Measurements from ENCODE around the gene NEK4.

The NEK4 gene

DNA sequence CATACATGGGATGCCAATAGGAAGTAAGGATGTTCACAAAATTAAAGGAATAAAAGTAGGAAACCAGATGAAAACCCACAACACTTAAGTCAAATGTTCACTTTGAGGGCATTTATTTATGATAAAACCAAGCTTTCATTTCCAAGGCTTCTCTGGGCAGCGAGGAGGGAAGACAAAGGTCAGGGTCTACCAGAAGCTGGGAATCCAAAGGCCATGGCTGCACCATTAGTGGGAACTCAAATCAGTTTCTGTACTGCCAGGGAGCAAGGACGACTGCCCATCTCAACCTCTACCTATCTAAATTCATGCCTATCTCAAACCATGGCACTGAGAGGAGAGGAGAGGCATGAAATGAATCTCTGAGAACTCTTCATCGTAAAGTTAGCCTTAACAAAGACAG, 107.6 kb downstream of the NEK4 start:
- H3K27ac ChIP-seq = no peak overlapping the region
- TF ChIP-seq ZFX (IDR thresholded peaks at IDR 0.05) = no peak
- TF ChIP-seq, protein P1, sequence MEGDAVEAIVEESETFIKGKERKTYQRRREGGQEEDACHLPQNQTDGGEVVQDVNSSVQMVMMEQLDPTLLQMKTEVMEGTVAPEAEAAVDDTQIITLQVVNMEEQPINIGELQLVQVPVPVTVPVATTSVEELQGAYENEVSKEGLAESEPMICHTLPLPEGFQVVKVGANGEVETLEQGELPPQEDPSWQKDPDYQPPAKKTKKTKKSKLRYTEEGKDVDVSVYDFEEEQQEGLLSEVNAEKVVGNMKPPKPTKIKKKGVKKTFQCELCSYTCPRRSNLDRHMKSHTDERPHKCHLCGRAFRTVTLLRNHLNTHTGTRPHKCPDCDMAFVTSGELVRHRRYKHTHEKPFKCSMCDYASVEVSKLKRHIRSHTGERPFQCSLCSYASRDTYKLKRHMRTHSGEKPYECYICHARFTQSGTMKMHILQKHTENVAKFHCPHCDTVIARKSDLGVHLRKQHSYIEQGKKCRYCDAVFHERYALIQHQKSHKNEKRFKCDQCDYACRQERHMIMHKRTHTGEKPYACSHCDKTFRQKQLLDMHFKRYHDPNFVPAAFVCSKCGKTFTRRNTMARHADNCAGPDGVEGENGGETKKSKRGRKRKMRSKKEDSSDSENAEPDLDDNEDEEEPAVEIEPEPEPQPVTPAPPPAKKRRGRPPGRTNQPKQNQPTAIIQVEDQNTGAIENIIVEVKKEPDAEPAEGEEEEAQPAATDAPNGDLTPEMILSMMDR (conservative IDR thresholded peaks at IDR 0.05) = no peak

DNA sequence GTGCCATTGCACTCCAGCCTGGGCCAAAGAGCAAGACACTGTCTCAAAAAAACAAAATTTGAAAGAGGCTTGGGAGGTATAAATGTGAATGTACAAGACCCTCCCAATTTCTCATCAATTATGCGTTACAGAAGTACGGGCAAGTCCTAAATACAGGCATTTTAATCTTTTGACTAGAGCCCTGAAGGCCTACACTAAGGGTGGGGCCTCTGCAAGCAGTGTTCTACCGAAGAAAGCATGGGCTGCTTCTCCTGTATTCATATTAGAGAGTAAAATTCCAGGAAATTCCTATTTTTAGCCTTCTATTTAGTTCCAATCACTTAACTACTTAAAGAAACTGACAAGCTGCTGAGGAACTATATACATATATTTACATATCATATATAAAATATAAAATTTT, 110.7 kb downstream of the NEK4 start:
- no peak for TF ChIP-seq ZFX (IDR thresholded peaks at IDR 0.05)
- TF ChIP-seq, protein P1 (conservative IDR thresholded peaks at IDR 0.05) = no peak
- H3K27ac ChIP-seq = no peak overlapping the region
